H1 (cell line): ENCODE measurements around the gene PSMA5. TPM values are rescaled to one million over a fixed set of nuclear protein-coding genes. Genes with fewer than 3 reads are reported as not detected.
A peak's percentile ranks its signal among the peaks of the same experiment; 100 is the strongest.

Experiments
- CTCF ChIA-PET: fragments of 300-600 bp; sonication (Branson Sonifier 250); formaldehyde crosslinking; loops from one replicate; lab custom pipeline; 2021; ENCODE audit not compliant: partially characterized antibody; lab: Charles Lee
- POLR2A ChIA-PET: fragments of 300-600 bp; sonication (Branson Sonifier 250); formaldehyde crosslinking; loops from one replicate; lab custom pipeline; 2021; ENCODE audit warnings: inconsistent platforms; ENCODE audit not compliant: partially characterized antibody; lab: Charles Lee
- DNase-seq, 2 experiments: peaks; one replicate each; pipeline versions ENCODE4 v3.0.0 to v3.0.0-alpha.2; 2010 to 2022; ENCODE audit warnings: low spot score in 2 of 2, low read depth in 1 of 2, mixed read lengths in 1 of 2
- FAIRE-seq: peaks from 2 replicates; lab custom pipeline; 2011; peaks lifted over from hg19 to GRCh38; lab: Jason Lieb, UNC
- H2AFZ ChIP-seq: 2 replicates; pipeline ENCODE4 v1.8.1; 2012; ENCODE audit warnings: low read length, inconsistent platforms
- H2AK5ac ChIP-seq: 2 replicates; pipeline ENCODE4 v1.6.1; 2013; ENCODE audit warnings: low read depth, low read length
- H2BK120ac ChIP-seq: replicated peaks from 2 replicates; pipeline ENCODE3; 2013; ENCODE audit warnings: low read depth, low read length, inconsistent platforms
- H2BK12ac ChIP-seq: 2 replicates; pipeline ENCODE4 v1.6.1; 2013; ENCODE audit warnings: low read depth, low read length
- H2BK15ac ChIP-seq: 2 replicates; pipeline ENCODE4 v1.6.1; 2013; ENCODE audit warnings: low read length
- H2BK20ac ChIP-seq: 2 replicates; pipeline ENCODE4 v1.6.1; 2013; ENCODE audit warnings: low read length
- H2BK5ac ChIP-seq: 2 replicates; pipeline ENCODE4 v1.6.1; 2013; ENCODE audit warnings: low read depth, low read length
- H3K14ac ChIP-seq: 2 replicates; pipeline ENCODE4 v1.6.1; 2013; ENCODE audit warnings: inconsistent platforms; ENCODE audit not compliant: insufficient read length
- H3K18ac ChIP-seq: 2 replicates; pipeline ENCODE4 v1.6.1; 2013; ENCODE audit warnings: low read length; ENCODE audit errors: extremely low read depth
- H3K23ac ChIP-seq: 2 replicates; pipeline ENCODE4 v1.6.1; 2013; ENCODE audit warnings: inconsistent platforms; ENCODE audit not compliant: insufficient read length
- H3K23me2 ChIP-seq: 2 replicates; pipeline ENCODE4 v1.6.1; 2013; ENCODE audit warnings: low read depth, low read length
- H3K27ac ChIP-seq: 2 replicates; pipeline ENCODE4 v1.6.1; 2011; ENCODE audit warnings: low read depth, low read length, inconsistent platforms
- H3K27me3 ChIP-seq, 4 experiments: replicated peaks in 1 of 4; 1 replicate in 1 of 4; 2 replicates in 3 of 4; pipeline versions ENCODE4 v1.6.1 to v1.8.1; 2011 to 2013; ENCODE audit warnings: low read length in 3 of 4, mild to moderate bottlenecking in 3 of 4, inconsistent platforms in 2 of 4, mixed read lengths in 2 of 4, moderate library complexity in 1 of 4; ENCODE audit not compliant: control insufficient read depth in 3 of 4, insufficient read depth in 3 of 4; ENCODE audit errors: extremely low read depth in 1 of 4
- H3K36me3 ChIP-seq, 4 experiments: 2 replicates each; pipeline versions ENCODE4 v1.6.1 to v1.8.1; 2011 to 2013; ENCODE audit warnings: mild to moderate bottlenecking in 4 of 4, low read length in 3 of 4, moderate library complexity in 2 of 4, control low read depth in 1 of 4, inconsistent platforms in 1 of 4; ENCODE audit not compliant: insufficient read depth in 4 of 4, control insufficient read depth in 2 of 4
- H3K4ac ChIP-seq: replicated peaks from 2 replicates; pipeline ENCODE3; 2013; ENCODE audit warnings: low read length, low read depth, mixed read lengths, inconsistent platforms; ENCODE audit not compliant: insufficient read length
- H3K4me1 ChIP-seq, 4 experiments: replicated peaks in 1 of 4; 1 replicate in 1 of 4; 2 replicates in 3 of 4; pipeline versions ENCODE4 v1.6.1 to v1.8.1; 2011 to 2013; ENCODE audit warnings: low read length in 3 of 4, inconsistent platforms in 2 of 4, mixed read lengths in 1 of 4; ENCODE audit not compliant: insufficient read depth in 4 of 4, control insufficient read depth in 3 of 4
- H3K4me2 ChIP-seq, 2 experiments: 2 replicates each; pipeline versions ENCODE4 v1.6.1 to v1.8.1; 2011 to 2013; ENCODE audit warnings: low read depth in 2 of 2, low read length in 2 of 2, control low read depth in 1 of 2, inconsistent platforms in 1 of 2, mild to moderate bottlenecking in 1 of 2; ENCODE audit not compliant: insufficient read depth in 1 of 2
- H3K4me3 ChIP-seq, 4 experiments: fragments of 200-600, 300-600 bp in 1 of 4; sonication (generic), shearing (Covaris generic), sonication (Bioruptor Twin) in 1 of 4; 2 replicates each; pipeline versions ENCODE4 v1.5.1 to v1.8.1; 2011 to 2016; ENCODE audit warnings: low read length in 4 of 4, low read depth in 3 of 4, control low read depth in 2 of 4, inconsistent platforms in 2 of 4, mild to moderate bottlenecking in 2 of 4, mixed read lengths in 1 of 4, moderate library complexity in 1 of 4; ENCODE audit not compliant: insufficient read depth in 2 of 4; ENCODE audit errors: extremely low read depth in 1 of 4
- H3K56ac ChIP-seq: replicated peaks from 2 replicates; pipeline ENCODE3; 2013; ENCODE audit warnings: low read depth, mild to moderate bottlenecking, mixed read lengths, low read length, inconsistent platforms; ENCODE audit not compliant: insufficient read length
- H3K79me1 ChIP-seq: 2 replicates; pipeline ENCODE4 v1.6.1; 2013; ENCODE audit warnings: low read depth, low read length, control low read depth
- H3K79me2 ChIP-seq, 2 experiments: 2 replicates each; pipeline versions ENCODE4 v1.6.1 to v1.8.1; 2012 to 2013; ENCODE audit warnings: low read length in 2 of 2, mild to moderate bottlenecking in 2 of 2, inconsistent platforms in 1 of 2; ENCODE audit not compliant: insufficient read depth in 2 of 2, control insufficient read depth in 1 of 2
- H3K9ac ChIP-seq, 4 experiments: replicated peaks in 1 of 4; 1 replicate in 1 of 4; 2 replicates in 3 of 4; pipeline versions ENCODE4 v1.6.1 to v1.8.1; 2011 to 2013; ENCODE audit warnings: low read depth in 3 of 4, low read length in 3 of 4, control low read depth in 2 of 4, mild to moderate bottlenecking in 2 of 4, moderate library complexity in 2 of 4, inconsistent platforms in 1 of 4; ENCODE audit errors: extremely low read depth in 1 of 4
- H3K9me3 ChIP-seq, 2 experiments: 2 replicates each; pipeline versions ENCODE4 v1.6.1 to v1.8.1; 2012 to 2013; ENCODE audit warnings: mild to moderate bottlenecking in 2 of 2, moderate library complexity in 2 of 2, control low read depth in 1 of 2, inconsistent platforms in 1 of 2, low read depth in 1 of 2, low read length in 1 of 2, mixed read lengths in 1 of 2; ENCODE audit not compliant: insufficient read depth in 2 of 2
- H4K20me1 ChIP-seq, 2 experiments: replicated peaks in 1 of 2; 2 replicates each; pipeline versions ENCODE3 to v1.8.1; 2011 to 2013; ENCODE audit warnings: inconsistent platforms in 2 of 2, low read length in 2 of 2, mild to moderate bottlenecking in 1 of 2; ENCODE audit not compliant: insufficient read depth in 2 of 2, control insufficient read depth in 1 of 2
- H4K5ac ChIP-seq: 2 replicates; pipeline ENCODE4 v1.6.1; 2013; ENCODE audit warnings: low read length, low read depth, mixed read lengths, inconsistent platforms; ENCODE audit not compliant: insufficient read length
- H4K8ac ChIP-seq: 2 replicates; pipeline ENCODE4 v1.8.0; 2013; ENCODE audit warnings: mild to moderate bottlenecking, moderate library complexity, low read length, inconsistent platforms; ENCODE audit not compliant: insufficient read depth; ENCODE audit errors: extremely low read depth
- H4K91ac ChIP-seq: replicated peaks from 2 replicates; pipeline ENCODE3; 2013; ENCODE audit warnings: low read length, mixed read lengths, inconsistent platforms; ENCODE audit not compliant: insufficient read length
- EZH2 ChIP-seq: fragments of 200-600 bp; sonication (generic); IDR thresholded peaks from 2 replicates; pipeline ENCODE4 v1.7.1; 2012; ENCODE audit warnings: low read depth, mild to moderate bottlenecking, moderate library complexity, low read length, inconsistent platforms; ENCODE audit not compliant: severe bottlenecking
- HDAC6 ChIP-seq: IDR thresholded peaks from one replicate; pipeline ENCODE4 v1.7.1; 2012; ENCODE audit warnings: low read depth, mild to moderate bottlenecking, inconsistent platforms, low read length, moderate library complexity
- TEAD4 ChIP-seq: IDR thresholded peaks from 2 replicates; pipeline ENCODE4 v1.6.1; 2012; ENCODE audit warnings: low read depth, low read length, inconsistent platforms, mixed read lengths
- WGBS, 2 experiments: shearing (Covaris generic) in 1 of 2; methylation state at CpG; one replicate each; pipeline versions ENCODE4 v1.1.6 to v1.1.7; 2013 to 2015; ENCODE audit warnings: low lambda C conversion rate in 2 of 2, mixed read lengths in 2 of 2, inconsistent platforms in 1 of 2, low coverage in 1 of 2, missing lambda C conversion rate in 1 of 2; ENCODE audit not compliant: insufficient replicate concordance in 2 of 2, insufficient coverage in 1 of 2, insufficient read length in 1 of 2; ENCODE audit errors: extremely low coverage in 1 of 2, missing lambda C conversion rate in 1 of 2; 5-methylcytosine and 5-hydroxymethylcytosine counted together
- polyA plus RNA-seq, 7 experiments: library from polyadenylated mRNA; depleted of rRNA in 3 of 7; stranded (reverse) in 5 of 7; unstranded in 2 of 7; fragments of >200 nt in 5 of 7; fragments of 200-250 nt in 2 of 7; gene quantifications; 1 replicate in 5 of 7; 2 replicates in 1 of 7; 4 replicates in 1 of 7; pipeline versions ENCODE4 v1.2.1 to v1.2.3, GENCODE V29; 2011 to 2013; ENCODE audit warnings: missing spikeins in 2 of 7, mixed read lengths in 2 of 7
- total RNA-seq: library from RNA; stranded (reverse); fragmentation: NEBNext Ultra II Directional; extraction: Animal tissue kit (Norgen Biotek cat#: 25700); gene quantifications from 2 replicates; pipeline ENCODE4 v1.2.1, GENCODE V29; 2021

Gene PSMA5
- total and polyA plus RNA-seq, 2 of the 8 experiments (the other 6 are each of a cell fraction or from before 2014, with no cell fraction given) = 140 to 166 TPM

GRCh38 chr1:109395602-109396512 is 30.4 kb downstream of the PSMA5 start:
- Histone ChIP-seq H4K91ac (no peak overlapping the region), H2BK15ac (no peak overlapping the region), H4K5ac (no peak overlapping the region), H3K4me2 (peak overlapping the region; percentile 88 to 90), H3K9ac (peak overlapping the region in 1 of 4 experiments; percentile 56; a peak in 1 of 7 replicates), H2AFZ (no peak overlapping the region), H3K36me3 (no peaks in the 10 kb centered on the region), H3K14ac (no peak overlapping the region), H3K56ac (no peak overlapping the region), H2BK12ac (no peak overlapping the region), H3K9me3 (no peaks in the 10 kb centered on the region), H2BK20ac (no peak overlapping the region), H4K8ac (no peak overlapping the region), H3K4ac (no peak overlapping the region), H2BK120ac (no peak overlapping the region), H3K27ac (no peak overlapping the region), H4K20me1 (peaks cover 0 to 7% of the 10 kb centered on the region in 2 experiments), H3K79me1 (no peaks in the 10 kb centered on the region), H2AK5ac (no peak overlapping the region), H3K27me3 (no peaks in the 10 kb centered on the region), H3K23ac (no peak overlapping the region), H3K4me1 (peaks cover 3 to 10% (median 7%) of the 10 kb centered on the region in 4 experiments; a peak in 6 of 7 replicates), H3K23me2 (peaks cover 8% of the 10 kb centered on the region), H2BK5ac (no peak overlapping the region), H3K4me3 (peak overlapping the region in 3 of 4 experiments; percentile 59 to 83 (median 76); a peak in 4 of 8 replicates), H3K18ac (no peak overlapping the region), H3K79me2 (peaks cover 0 to 59% of the 10 kb centered on the region in 2 experiments; a peak in 3 of 4 replicates)
- ChIA-PET POLR2A (interaction anchor here (0.6 to 3.4 kb wide), 7 partner anchors 9 to 119 kb away, joined by 3 to 17 read pairs (median 3); partner anchors contain the start of gene MYBPHL), CTCF (interaction anchor here (0.5 to 7.5 kb wide), 6 partner anchors 9 to 474 kb away, joined by 3 to 113 read pairs (median 4); no protein-coding TSS in a partner anchor)
- WGBS, 2 experiments = 70% methylated on average over 5 of the region's 5 CpGs; no CpG with 5 or more reads in 1 of the 2 experiments
- TF ChIP-seq TEAD4 (peak; percentile 32; the same call in 1 of the 2 replicates), EZH2 (no peak), HDAC6 (no peak)
- FAIRE-seq (no peak), DNase-seq (no peak)
